ENCODE data around the gene PARK7.
A peak's percentile ranks its signal among the peaks of the same experiment; 100 is the strongest.
"Not testable (repeated sequence)": the region's sequence is repeated elsewhere in the genome, so short reads cannot be mapped to it uniquely, and the experiment has no call there.

The PARK7 gene

DNA sequence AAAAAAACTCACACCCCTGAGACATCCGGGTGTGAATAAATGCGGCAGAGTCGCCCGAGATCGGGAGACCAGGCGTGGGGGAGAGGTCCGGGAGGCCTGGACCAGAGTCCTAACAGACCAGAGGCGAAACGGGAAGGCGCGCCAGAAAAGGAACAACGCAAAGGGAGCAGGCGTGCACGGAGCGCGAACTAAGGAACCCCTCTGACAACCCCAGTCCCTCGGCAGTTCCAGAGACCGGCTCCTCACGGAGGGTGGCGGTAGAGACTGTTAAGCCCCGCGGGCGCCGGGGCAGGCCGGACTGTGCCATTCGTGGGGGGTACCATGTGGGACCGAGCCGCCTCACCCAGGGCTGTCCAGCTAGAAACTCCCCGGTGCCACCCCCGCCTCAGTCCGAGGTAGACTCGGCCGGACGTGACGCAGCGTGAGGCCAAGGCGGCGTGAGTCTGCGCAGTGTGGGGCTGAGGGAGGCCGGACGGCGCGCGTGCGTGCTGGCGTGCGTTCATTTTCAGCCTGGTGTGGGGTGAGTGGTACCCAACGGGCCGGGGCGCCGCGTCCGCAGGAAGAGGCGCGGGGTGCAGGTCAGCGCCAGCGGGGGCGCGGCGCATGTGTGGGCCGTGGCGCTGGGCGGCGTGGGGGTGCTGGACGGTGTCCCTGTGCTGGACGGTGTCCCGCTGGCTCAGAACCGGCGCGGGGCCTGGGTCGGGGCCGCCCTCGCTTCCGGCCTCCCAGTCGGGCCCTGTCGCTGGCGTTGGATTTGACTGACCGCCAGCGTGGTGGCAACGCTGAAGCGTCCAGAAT is at the start of gene PARK7:
PARK7 (plus strand) TSS at position 496 of the 798 bp plus-strand sequence. CDS start 1,075 bp downstream, outside the sequence.
- peak; percentile 95 for DNase-seq

DNA sequence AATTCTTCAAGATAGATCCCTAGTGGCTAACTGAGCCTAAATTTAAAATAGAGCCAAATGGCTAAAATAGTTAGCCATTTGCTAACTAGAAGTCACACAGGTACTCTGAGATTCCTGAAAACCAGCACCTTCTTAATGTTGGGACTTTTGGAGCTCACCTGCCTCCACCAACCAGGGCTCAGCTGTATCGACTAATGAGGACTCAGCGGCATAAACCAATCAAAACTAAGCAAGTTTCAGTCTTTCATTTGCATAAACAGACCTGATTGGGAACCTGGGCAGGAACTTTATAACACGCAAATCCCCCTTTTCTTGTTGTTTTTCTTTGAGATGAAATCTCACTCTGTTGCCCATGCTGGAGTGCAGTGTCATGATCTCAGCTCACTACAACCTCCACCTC is 49.4 kb upstream of the PARK7 start:
- DNase-seq: no peak

DNA sequence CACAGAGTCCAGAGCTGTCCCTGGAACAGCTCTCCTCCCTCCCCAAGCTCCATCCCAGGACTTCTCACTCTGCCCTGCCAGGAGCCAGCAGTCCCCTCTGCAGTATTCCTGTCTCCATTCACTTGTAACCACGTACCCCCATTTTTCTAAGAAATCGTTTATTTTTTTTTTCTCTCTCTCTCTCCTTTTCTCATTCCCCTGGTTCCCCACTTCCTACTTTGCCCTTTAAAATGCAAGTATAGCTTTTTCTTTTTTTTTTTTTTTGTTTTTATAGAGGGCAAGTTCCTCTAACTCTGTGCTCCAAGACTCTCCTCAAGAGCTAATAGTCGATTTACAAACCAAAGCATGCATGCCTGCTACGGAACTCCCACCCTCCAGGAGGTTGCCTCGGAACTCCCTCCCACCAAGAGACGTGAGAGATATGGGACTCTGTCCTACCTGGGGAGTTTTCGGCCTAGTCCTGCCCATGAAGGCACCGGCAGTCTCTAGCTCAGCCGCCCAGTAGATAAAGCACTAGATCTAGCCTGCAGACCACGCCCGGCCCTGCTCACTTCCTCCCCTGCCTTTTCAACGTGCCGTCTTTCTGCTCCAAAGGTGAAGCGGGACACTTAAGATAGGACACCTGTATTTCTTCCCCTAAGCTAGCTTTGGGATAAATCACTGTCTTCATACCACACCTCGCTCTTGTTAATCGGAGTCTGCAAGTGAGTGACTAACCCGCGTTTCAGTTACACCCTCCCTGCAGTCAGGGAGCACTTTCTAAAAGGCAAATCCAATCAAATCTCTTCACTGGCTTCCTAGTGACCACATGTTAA is 48.6 kb upstream of the PARK7 start:
- DNase-seq: no peak

DNA sequence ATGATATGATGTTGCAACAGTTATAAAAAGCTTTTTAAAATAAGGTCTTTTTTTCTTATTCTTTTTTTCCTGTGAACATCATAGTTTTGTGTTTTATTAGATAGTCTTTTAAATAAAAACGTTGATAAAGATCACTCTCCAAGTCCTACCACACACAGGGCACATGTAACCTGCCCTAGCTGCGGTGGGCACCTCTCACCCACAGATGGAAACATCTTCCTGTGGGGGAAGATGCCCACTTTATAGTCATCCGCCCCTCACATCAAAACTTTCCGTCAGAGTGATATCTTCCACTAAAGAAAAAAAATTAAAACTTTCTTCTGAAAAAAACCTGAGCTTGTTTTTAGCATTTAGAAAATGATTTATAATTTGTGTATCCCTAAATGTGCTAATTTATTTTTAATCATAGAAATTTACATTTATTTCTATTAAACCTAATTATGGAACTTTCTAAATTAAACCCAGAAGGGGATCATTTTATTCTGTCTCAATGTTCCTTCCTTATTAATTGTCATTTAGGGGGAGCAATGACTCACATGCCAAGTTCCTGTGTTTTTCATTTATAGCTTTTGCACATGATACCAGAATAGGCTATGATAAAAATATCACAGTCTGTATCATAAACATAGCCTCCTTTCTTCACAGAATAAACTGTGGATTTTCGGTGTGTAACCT is 45.5 kb upstream of the PARK7 start:
- DNase-seq: no peak

DNA sequence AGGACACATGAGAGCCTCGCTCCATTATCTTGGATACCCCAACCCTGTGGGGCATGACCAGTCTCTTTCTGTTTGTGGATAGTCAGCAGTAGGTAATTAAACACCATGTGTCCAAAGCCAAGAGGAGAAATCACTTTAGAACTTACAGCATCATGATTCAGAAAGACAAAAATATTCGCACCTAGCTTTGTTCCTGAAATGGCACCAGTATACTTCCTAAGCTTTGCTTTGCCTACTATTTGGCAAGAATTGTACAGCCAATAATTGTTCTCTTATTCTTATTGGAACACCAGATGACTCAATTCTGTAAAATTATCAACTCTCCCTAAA is 45.0 kb upstream of the PARK7 start:
- no peak for DNase-seq

DNA sequence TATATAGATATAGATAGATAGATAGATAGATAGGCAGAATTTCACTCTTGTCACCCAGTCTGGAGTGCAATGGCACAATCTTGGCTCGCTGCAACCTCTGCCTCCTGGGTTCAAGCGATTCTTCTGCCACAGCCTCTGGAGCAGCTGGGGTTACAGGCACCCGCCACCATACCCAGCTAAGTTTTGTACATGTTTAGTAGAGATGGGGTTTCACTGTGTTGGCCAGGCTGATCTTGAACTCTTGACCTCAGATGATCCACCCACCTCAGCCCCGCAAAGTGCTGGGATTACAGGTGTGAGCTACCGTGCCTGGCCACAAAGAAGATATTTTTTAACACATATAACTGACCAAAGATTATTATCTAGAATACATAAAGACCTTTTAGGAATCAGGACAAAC is 43.5 kb upstream of the PARK7 start:
- DNase-seq: not testable (repeated sequence)

DNA sequence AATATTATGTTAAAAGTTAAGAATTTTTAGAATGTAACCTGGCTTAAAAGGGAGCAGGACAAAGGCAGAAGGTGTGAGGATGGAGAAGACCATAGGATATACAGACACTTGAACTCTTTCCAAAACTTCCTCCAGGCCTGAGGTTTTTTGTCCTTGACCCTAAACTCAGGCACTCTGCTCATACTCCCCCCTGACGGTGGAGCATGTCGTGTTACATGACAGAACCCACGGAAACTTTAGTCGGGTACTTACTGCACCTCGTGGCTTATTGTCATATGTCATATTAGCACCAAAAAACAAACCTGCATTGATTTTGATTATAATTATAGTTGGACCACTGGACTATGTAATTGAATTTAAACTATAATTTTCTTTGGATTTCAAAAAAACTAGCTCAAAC is 41.6 kb upstream of the PARK7 start:
- no peak for DNase-seq

DNA sequence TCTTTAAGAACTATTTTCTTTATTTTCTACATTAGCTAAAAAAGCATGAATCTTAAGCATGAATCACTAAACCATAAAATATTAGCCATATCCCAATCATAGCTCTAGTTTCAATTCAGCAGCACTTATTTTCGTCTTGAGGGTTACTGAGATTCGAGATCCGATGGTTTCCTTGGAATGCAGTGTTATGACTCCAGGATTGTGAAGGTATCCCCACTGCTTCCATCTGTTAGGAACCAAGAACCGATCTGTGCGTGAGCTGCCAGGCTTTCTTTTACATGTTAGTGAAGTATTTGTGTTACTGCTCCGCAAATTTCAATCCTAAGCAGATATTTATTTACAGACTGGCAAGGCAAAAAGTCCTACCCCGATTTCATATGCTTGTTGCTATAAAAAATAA is 39.7 kb upstream of the PARK7 start:
- no peak for DNase-seq

DNA sequence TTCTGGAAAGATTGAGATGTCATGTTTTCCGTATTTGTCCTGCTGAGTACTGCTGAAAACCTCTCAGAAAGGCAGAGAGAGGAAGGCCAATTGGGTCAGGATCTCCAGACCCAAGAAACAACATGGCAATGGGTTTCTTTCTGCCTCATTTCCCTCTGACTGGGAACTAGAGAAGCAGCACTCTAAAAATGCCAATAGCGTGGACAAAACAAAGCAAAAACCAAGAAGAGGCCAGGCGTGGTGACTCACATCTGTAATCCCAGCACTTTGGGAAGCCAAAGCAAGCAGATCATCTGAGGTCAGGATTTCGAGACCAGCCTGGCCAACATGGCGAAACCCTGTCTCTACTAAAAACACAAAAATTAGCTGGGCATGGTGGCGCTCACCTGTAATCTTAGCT is 39.2 kb upstream of the PARK7 start:
- no peak for DNase-seq

DNA sequence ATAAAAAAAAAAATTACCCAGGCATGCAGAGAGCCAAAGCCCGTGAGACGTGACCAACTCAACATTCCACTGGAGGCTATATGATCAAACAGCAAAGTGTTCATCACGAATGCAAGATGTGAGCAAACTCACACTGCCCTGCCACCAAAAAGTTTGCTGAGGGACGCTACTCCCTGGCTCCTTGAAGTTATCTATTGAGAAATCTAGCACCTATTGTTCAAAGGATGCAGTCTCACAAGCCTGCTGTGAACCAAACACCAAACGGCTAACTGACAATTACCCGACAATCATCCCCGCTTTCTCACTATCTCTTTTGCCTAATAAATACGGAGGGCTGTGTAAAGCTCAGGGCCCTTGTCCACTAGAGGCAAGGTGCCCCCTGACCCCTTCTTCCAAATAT is 34.5 kb upstream of the PARK7 start:
- DNase-seq: not testable (repeated sequence)

DNA sequence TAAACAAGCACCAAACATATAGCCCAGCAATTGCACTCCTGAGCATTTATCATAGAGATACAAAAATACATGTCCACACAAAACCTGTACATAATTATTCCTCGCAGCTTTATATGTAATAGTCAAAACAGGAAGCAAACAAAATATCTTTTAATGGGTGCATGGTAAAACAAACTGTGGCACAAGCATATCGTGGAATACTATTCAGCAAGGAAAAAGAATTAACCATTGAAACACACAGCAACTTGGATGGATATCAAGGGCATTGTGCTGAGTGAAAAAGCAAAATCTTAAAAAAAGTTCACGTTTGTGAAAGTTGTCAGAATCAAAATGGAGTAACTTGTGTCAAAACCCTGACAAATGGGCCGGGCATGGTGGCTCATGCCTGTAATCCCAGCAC is 33.3 kb upstream of the PARK7 start:
- DNase-seq: no peak

DNA sequence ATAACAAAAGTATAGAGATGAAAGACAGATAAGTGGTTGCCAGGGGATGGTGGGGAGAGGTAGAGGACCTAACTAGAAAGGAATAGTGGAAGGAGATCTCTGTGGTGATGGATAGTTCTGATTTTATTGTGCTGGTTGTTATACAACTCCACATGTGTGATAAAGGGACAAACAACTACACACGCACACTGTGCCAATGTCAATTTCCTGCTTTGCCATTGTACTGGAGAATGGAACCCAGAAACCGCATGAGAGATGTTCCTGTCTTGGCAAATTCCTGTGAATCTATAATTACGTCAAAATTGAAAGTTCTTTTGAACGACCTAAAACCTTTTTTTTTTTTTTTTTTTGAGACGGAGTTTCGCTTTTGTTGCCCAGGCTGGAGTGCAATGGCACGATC is 31.9 kb upstream of the PARK7 start:
- no peak for DNase-seq

DNA sequence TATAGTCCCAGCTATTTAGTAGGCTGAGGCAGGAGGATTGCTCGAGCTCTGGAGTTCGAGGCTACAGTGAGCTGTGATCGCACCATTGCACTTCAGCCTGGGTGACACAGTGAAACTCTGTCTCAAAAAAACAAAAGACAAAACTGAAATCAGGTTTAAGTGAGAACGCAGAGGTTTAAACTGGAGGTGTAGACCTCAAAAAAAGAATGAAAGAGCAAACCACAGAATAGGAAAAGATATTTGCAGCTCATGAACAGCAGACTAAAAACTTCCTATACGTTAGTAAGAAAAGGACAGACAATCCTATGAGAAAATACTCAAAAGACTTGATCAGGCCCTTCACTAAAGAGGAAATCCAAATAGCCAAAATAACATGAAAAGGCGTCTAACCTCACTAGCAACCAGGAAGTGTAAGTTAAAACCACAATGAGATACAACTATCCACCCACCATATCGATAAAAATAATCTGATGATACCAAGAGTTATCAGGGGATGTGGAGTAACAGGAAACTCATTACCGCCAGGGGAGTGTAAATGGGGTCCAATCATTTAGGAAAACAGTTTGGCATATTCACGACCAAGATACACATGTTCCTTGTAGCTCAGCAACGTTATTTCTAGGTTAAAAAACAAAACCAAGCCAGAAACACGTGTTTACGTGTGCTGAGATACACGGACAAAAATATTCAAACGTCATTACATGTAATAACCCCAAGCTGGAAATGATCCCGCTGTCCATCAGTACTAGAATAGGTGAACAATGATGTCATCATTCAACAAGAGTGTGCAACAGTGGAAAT is 30.7 kb upstream of the PARK7 start:
- no peak for DNase-seq

DNA sequence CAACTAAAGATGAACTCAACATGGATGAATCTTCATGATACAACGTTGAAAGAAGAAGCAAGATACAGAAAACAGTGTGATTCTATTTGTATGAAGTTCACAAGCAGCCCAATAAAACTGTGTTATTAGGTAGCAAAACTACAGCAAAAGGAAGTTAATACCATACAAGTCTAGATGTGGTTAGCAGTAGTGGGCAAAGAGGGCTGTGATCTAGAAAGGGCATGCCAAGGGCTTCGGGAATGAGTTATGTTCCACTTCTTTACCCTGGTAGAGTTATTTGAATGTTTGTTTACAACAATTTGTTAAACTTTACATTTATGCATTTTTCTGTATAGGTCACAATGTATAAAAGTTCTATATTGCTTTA is 30.1 kb upstream of the PARK7 start:
- no peak for DNase-seq

DNA sequence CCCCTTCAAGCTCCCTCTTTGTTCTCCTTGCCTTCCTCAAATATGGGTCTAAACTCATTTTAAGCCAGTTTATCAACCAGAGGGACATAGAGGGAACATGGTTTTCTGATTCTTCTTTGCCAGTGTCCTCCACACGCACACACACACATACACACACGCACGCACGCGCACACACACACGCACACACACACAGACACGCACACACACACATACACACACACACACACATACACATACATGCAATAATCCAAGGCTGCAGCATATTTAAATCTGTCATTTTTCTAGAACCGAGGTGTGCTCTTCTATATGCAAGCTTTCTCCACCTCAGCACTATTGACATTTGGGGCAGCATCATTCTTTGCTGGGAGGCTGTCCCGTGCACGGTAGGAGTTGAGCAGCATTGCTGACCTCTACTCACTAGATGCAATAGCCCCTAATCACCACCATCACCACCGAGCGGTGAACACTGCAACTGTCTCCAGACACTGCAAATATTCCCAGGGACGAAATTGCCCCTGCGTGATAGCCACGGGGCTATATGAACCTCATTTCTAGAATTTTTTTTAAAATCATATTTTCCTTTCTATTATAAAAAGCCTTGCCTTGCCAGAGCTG is 28.9 kb upstream of the PARK7 start:
- no peak for DNase-seq

DNA sequence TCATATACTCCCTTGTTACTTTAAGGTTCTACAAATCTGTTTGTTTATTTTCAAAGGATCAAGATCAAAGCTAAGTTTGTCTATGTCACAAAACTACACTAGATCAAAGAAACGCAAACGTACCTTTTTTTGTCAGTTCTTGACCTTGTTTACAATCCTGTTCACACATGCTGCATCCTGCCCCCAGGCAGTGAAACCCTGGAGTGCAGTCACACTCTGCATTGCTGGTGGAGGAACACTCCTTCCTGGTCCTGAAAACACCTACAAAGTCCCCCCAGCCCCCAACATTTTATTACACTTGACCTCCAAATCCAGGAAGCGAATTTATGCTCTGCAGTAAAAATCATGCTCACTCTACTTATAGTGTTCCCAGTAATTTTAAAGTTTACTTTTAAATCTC is 23.4 kb upstream of the PARK7 start:
- DNase-seq: no peak

DNA sequence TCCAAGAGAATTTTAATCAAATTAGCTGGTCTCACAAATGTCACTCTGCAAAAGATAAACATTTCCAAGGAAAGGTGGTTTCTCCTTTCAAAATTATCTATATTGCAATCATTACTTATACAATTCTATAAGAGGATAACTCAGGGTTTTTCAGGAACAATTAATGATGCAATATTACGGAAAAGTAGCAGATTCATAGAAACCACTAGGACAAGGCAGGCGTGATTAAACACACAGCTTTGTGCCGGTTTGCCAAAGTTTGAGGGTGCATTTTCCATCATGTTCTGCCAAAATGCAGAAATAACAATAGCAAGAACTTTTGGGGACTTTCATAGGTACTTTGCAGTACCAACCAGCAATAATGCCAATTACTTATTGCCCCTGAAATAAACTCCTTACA is 21.5 kb upstream of the PARK7 start:
- no peak for DNase-seq

DNA sequence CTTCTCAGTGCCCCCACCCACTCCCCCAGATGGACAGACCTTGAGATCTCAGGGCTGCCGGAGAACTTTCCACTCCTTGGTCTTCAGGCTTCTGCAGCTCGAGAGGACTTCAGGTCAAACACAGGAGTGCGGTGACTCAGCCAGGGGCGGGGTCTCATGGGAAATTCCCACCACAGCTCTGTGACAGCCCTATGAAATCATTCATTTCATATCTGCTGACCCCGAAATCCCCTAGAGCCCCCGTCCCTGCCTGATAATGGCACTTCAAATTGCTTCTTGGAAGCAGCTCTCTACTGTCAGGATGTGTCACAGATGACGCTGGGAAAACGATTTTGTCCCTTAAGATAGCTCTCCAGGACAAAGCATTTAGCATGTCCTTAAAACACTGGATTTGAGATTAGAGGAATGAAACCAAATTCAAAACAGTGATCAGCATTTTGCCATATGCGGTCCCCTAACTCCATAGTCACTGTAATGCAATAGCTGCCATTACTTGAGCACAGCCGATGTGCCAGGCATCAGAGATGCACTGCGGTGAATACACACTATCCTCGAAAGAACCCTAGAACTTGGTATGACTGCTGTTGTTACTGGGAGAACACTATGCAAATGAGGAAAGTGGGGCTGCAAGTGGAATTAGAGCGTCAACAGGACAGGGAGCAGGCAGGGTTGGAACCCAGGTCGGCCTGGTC is 20.6 kb upstream of the PARK7 start, which contains the start of gene TNFRSF9:
TNFRSF9 (minus strand) TSS at position 95 of the 692 bp plus-strand sequence. CDS start 845 bp downstream, outside the sequence.
- DNase-seq: no peak

DNA sequence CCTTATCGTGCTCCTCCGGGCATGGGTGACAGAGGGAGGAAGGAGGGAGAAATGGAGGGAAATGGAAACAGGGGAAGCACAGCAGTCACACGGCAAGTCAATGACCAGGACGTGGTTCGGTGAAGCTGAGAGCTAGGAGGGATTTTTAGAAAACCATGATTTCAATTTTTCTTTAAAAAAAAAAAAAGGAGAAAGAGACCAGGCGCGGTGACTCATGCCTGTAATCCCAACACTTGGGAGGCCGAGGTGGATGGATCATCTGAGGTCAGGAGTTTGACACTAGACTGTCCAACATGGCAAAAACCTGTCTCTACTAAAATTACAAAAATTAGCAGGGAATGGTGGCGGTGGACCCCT is 20.1 kb upstream of the PARK7 start:
- no peak for DNase-seq

DNA sequence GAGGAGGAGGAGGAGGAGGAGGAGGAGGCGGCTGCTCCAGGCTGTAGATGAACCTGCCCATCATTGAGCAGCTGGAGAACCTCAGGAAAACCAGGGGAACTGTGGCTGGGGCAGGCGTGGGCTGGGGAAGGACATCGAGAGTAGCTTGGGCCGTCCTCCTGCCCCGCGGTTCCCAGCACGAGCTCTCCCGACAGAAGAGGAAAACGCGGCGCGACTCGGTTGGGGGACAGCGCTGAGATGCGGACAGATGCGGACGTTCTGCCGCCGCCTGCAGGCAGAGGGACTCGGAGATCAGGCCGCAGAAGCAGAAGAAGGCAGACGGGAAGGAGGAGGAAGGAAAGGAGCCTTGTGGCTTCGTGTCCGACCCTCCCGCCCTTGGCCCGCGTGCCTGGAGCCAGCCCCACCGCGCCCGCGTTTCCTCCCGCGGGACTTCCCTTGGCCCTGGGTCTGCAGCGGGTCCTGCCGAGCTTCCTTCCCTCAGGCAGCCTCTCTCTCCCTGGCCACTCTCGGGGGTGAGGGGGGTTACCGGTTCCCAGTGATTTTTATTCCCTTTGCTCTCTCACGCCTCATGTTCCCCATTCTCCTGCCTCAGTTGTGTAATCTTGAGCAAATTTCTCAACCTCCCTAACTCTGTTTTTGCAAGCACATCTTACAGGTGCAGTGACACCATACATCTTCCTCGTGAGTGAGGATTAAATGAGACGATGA is 19.1 kb upstream of the PARK7 start:
- DNase-seq: peak; percentile 17

DNA sequence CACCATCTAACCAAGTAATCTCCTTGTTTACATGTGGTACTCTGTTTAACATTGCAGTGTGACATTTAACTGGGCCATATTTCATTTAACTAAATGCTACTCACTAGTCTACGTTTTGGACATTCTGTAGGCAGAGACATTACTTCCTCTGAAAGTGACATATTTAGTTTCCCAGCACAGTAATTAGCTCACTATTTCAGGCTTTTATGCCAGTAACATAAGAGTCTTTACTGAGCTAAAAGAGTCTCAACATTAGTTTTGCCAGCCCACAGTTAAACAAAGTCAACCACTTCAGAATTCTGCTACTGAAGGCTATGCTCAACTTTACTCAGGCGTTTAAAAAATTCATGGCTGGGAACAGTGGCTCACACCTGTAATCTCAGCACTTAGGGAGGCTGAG is 18.3 kb upstream of the PARK7 start:
- no peak for DNase-seq
